GM12874 (cell line): ENCODE results near the gene PROX1.

ENCODE experiments used
- TF ChIP-seq, protein P1 (sequence below): IDR thresholded peaks from 2 replicates; pipeline ENCODE4 v1.5.1; 2011; ENCODE audit warnings: low read depth, mild to moderate bottlenecking, control low read depth, low read length, moderate library complexity; ENCODE audit not compliant: insufficient read depth

Gene PROX1

DNA sequence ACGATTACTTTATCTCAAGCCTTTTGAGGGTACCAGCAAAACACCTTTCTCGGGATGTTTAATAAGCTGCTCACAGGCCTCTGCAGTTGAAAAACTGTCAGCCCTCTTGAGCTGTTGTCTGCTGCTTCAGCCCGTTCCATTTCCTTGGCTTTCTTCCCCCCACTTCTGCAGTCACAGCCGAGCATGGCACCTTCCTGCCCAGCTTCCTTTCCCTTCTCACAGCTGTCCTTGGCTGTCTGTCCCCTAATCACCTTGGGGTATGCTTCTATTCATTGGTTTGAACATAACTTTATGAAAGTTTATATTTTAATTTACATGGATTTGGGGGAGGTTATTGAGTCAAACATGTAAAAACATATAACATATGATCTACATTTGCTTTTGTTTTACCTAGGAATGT lies 6.9 kb upstream of the PROX1 start:
- TF ChIP-seq, protein P1, sequence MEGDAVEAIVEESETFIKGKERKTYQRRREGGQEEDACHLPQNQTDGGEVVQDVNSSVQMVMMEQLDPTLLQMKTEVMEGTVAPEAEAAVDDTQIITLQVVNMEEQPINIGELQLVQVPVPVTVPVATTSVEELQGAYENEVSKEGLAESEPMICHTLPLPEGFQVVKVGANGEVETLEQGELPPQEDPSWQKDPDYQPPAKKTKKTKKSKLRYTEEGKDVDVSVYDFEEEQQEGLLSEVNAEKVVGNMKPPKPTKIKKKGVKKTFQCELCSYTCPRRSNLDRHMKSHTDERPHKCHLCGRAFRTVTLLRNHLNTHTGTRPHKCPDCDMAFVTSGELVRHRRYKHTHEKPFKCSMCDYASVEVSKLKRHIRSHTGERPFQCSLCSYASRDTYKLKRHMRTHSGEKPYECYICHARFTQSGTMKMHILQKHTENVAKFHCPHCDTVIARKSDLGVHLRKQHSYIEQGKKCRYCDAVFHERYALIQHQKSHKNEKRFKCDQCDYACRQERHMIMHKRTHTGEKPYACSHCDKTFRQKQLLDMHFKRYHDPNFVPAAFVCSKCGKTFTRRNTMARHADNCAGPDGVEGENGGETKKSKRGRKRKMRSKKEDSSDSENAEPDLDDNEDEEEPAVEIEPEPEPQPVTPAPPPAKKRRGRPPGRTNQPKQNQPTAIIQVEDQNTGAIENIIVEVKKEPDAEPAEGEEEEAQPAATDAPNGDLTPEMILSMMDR: no peak

DNA sequence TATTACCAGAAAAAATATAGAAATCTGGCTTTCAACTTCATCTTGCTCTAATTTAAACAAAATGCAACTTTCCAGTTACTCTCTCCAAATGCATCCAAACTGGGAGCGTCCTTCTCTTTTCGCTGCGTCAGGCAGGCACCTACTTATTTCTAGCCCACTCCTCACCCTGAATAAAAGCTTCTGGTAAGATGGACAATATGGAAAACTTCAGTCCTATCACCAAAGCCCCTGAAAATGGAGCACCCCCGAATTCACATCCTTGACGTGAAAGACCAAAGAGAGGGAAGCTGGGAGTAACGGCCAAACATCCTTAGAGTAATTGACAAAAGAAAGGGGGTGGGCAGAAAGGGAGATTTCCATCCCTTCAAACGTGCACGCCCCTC lies 5.5 kb upstream of the PROX1 start:
- TF ChIP-seq, protein P1: no peak

DNA sequence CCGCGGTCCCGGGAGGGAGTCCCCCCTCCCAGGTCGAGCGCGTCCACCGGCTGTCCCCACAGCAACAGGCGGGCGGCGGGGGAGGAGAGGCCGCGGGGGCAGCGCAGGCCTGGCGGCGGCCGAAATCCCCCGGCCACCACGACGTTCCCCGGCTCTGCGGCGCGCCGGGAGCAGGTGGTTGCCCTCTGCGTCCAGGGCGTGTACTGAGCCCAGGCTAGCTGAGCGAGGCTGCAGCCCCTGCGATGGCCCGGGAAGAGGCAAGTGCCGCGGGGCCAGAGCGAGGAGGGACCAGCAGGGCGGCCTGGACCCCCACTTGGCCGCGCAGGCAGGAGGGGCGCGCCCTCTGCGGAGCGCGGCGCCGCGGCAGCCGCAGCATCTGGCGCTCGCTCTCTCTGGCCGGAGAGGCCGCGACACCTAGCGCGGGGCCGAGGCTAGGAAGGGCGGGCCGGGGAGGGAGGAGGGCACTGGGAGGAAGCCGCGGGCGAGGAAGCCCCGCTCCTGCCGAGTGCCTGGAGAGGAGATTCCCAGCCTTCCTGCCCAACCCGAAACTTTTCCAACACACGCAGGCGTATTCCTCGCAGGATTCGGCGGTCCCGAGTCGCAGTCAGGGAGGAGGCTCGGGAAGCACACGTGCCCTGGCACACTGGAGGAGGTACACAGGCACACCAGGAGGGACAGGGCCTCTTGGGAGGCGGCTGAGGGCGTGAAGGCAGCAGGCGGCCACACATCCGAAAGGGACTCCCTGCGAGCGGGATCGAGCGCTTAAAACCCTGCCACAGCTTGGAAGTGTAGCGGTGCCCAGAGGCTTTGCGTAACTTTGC lies 4.9 kb upstream of the PROX1 start:
- TF ChIP-seq, protein P1: no peak

DNA sequence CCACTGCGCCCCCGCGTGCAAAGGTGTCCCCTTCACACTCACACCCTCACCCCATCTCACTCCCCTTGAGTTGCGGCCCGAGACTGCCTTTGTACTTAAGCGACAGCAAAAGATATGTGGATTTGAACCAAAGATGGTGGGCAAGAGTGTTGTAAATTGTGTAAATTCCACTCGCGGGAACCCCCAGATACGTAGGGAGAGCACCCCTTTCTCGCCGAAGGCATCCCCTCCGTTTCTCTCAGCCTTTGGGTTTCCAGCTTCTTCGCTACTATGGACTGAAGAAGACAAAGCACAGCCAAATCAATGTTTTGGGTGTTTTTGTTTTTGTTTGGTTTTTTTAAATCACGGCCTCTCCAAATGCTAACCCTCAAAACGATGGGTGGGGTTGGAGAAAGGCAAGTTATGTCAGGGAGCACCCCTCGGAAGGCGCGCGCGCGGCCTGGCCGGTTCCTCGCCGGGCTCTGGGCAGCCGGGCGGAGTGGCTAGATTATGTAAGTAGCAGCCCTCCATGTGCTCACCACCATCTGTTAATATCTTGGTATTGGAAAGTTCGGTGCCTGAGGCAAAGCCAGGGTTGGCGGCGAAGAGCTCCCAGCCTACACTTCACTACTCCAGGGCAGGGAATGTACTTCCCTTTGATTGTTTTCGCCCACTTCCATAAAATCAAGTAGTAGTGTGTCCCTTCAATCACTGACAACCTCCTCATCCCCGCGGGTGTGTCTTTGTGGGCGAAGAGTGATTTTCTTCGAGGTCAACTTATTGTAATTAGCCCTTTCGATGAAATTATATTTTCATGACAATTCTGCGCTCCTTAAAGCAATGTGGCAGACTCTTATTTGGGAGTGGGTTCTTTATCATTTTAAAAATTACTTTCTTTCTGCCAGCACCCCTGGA lies 4.0 kb upstream of the PROX1 start:
- TF ChIP-seq, protein P1: no peak

DNA sequence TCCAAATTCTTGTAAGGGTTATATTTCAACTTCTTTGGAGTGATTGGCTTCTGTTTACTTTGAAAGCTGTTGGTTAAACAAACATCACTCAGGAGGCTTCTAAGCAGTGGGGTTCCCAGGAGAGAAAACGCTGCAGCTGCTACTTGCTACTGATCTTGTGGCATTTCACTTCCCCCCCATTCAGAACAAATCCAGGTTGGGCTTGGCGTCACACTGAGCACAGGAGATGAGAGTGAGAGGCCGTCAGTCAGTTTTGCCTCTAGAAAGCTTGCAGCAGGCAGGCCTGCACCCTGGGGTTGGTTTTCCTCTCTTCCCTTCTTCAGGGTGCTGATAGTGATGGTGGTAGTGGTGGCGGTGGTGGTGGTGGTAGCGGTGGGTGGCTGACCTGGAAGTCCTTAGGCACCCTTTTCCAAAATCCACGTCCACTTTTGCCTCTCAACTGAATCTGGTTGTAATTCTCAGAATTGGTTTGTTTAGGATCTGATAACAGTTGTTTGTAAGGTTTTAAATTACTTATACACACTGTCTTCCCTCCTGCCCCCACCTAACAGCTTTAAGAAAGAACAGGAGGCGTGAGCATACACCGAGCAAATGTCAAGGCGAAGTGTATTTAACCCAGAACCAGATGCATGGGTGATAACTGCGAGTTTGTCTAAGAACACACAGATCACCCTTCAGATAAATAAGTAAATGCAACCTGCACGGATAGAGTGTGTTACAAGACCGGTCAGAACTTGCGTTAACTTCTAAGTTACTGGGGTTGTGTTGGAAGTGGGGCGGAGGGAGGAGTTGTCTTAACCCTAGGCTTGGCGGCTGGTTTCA lies 3.2 kb upstream of the PROX1 start:
- TF ChIP-seq, protein P1: no peak

DNA sequence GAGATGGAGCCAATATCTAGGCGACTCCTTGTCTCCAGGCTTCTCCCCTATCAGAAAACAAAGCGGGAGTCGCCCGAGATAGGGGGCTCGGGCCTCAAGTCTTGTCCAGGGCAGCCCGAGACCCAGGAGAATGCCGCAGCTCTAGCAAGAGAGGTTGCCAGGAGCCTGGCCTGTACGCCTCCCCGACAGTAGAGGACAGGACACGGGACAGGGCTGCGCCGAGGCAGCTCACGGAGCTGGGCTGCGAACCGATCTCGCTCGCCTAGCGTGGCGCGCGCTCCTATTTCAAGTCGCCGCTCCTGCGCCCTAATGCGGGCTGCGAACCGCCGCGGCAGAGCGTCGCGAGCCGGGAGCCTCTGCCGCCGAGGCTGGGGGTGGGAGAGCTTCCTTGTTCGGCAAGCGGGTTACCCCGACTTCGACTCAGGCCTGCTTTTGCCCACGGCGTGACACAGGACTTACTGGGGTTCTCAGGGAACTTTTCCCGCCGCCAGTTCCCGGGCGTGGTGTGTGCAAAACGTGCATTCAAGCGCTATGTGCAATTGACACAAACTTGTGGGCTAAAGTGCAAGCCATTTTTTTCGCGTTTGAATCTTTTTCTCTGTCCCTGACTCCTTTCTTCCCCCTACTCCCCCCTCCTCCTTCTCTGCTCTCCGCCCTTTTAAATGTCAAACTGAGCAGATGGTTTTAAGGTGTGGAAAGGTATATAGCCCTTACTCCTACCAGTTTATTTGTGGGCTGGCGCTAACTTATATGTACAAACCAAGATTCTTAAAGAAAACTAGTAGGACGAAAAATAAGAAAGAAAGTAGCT lies 2.4 kb upstream of the PROX1 start:
- TF ChIP-seq, protein P1: no peak
